Bronchial epithelial cell (primary cell): Measurements from ENCODE around the gene IL3. TPM values are rescaled to one million over a fixed set of nuclear protein-coding genes. Genes with fewer than 3 reads are reported as not detected.

Source experiments
- DNase-seq: peaks from one replicate; pipeline ENCODE4 v3.0.0-alpha.2; 2010; ENCODE audit warnings: low read depth
- FAIRE-seq: peaks from 2 replicates; lab custom pipeline; 2011; peaks lifted over from hg19 to GRCh38; lab: Jason Lieb, UNC
- H3K27me3 ChIP-seq: 2 replicates; pipeline ENCODE4 v1.5.1; 2011; ENCODE audit warnings: low read length; ENCODE audit not compliant: control insufficient read depth, insufficient read depth
- H3K36me3 ChIP-seq: 2 replicates; pipeline ENCODE4 v1.5.1; 2011; ENCODE audit warnings: low read length; ENCODE audit not compliant: control insufficient read depth, insufficient read depth
- H3K4me3 ChIP-seq: 2 replicates; pipeline ENCODE4 v1.5.1; 2011; ENCODE audit warnings: mild to moderate bottlenecking, low read depth, low read length, control low read depth
- CTCF ChIP-seq: IDR thresholded peaks from 2 replicates; pipeline ENCODE4 v1.5.1; 2011; ENCODE audit warnings: mild to moderate bottlenecking, moderate library complexity, low read length, control low read depth, inconsistent platforms; ENCODE audit not compliant: insufficient read depth, severe bottlenecking
- total RNA-seq: library from RNA; depleted of rRNA; stranded (reverse); fragments of >200 nt; gene quantifications from 2 replicates; pipeline ENCODE4 v1.2.1, GENCODE V29; 2014

The IL3 gene
- total RNA-seq, 1 donor from 2014 or later = not detected

GRCh38 chr5:132059696-132060500 lies 557 bp upstream of the IL3 start:
- H3K4me3 ChIP-seq = no peak overlapping the region
- TF ChIP-seq CTCF = no peak
- DNase-seq (no peak), FAIRE-seq (no peak)
- no peaks in the 10 kb centered on the region for H3K36me3 ChIP-seq
- no peaks in the 10 kb centered on the region for H3K27me3 ChIP-seq

GRCh38 chr5:132063090-132063911 lies 2.8 kb downstream of the IL3 start:
- no peak overlapping the region for H3K4me3 ChIP-seq
- H3K27me3 ChIP-seq = no peaks in the 10 kb centered on the region
- FAIRE-seq (no peak), DNase-seq (peak; percentile 39)
- TF ChIP-seq CTCF = peak; percentile 96
- H3K36me3 ChIP-seq = no peaks in the 10 kb centered on the region

- TF ChIP-seq CTCF = no peak
- Histone ChIP-seq H3K27me3 (no peaks in the 10 kb centered on the region), H3K36me3 (no peaks in the 10 kb centered on the region), H3K4me3 (no peak overlapping the region)
- no peak for FAIRE-seq
- DNase-seq = no peak
Observed at GRCh38 chr5:132064140-132064539, 3.7 kb downstream of the IL3 start.

- H3K36me3 ChIP-seq = no peaks in the 10 kb centered on the region
- peak; percentile 97 for TF ChIP-seq CTCF
- no peak overlapping the region for H3K4me3 ChIP-seq
- no peaks in the 10 kb centered on the region for H3K27me3 ChIP-seq
- no peak for FAIRE-seq
- DNase-seq = peak; percentile 71
Observed at GRCh38 chr5:132064738-132065331, 4.4 kb downstream of the IL3 start.

- peak; percentile 66 for TF ChIP-seq CTCF
- Histone ChIP-seq H3K36me3 (no peaks in the 10 kb centered on the region), H3K27me3 (no peaks in the 10 kb centered on the region), H3K4me3 (no peak overlapping the region)
- DNase-seq (peak; percentile 63), FAIRE-seq (no peak)
Observed at GRCh38 chr5:132065351-132065937, 5.0 kb downstream of the IL3 start.
